ENCODE results near the gene MAK.

DNA sequence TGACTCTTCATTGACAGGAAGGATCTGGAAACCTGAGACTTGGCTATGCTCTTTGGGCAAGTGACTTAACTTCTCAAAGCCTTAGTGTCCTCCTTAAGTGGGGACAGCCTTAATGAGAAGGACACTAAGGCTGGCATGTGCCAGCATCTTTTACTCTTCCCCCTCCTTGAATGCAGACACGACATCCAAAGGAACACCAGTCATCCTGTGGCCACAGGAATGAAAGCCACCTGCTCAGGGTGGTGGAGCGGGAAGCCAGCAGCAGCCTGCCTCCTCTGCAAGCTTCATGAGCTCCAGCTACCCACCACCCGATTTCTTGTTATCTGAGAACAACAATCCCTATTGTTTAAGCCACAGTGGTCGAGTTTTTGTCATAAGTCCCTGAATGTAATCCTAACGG, 46.2 kb downstream of the MAK start:
- TF ChIP-seq, protein P1, sequence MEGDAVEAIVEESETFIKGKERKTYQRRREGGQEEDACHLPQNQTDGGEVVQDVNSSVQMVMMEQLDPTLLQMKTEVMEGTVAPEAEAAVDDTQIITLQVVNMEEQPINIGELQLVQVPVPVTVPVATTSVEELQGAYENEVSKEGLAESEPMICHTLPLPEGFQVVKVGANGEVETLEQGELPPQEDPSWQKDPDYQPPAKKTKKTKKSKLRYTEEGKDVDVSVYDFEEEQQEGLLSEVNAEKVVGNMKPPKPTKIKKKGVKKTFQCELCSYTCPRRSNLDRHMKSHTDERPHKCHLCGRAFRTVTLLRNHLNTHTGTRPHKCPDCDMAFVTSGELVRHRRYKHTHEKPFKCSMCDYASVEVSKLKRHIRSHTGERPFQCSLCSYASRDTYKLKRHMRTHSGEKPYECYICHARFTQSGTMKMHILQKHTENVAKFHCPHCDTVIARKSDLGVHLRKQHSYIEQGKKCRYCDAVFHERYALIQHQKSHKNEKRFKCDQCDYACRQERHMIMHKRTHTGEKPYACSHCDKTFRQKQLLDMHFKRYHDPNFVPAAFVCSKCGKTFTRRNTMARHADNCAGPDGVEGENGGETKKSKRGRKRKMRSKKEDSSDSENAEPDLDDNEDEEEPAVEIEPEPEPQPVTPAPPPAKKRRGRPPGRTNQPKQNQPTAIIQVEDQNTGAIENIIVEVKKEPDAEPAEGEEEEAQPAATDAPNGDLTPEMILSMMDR (IDR thresholded peaks at IDR 0.05) = no peak
- no peak for TF ChIP-seq POLR2A (IDR thresholded peaks at IDR 0.05)
